Measurements from ENCODE around the gene BRD4. TPM values are rescaled to one million over a fixed set of nuclear protein-coding genes. Genes with fewer than 3 reads are reported as not detected.

The BRD4 gene
- total and polyA plus RNA-seq, 2 of the 13 experiments (the other 11 are each of a cell fraction or from before 2014, with no cell fraction given), result 10.5 to 11.4 TPM

- BruUV-seq (replicated peaks), result TSS peak; percentile 19
- CTCF ChIA-PET (ENCODE audit: low intra/inter-chr PET ratio, low total read pairs), result no interaction called here
- in situ Hi-C loops (cut with HindIII; ENCODE audit: extremely low pct_ligation_motif_present, low pct_unique_long_range_greater_than_20kb), result no loop called here
- peaks cover 72% of the 10 kb centered on the region for H4K20me1 ChIP-seq (ENCODE audit: insufficient read depth, low read length)
- H3K36me3 ChIP-seq (replicated peaks in 1 of 2; ENCODE audit: control insufficient read depth in 1 of 2, insufficient read depth in 2 of 2, low read length in 2 of 2), result no peaks in the 10 kb centered on the region
- peaks cover 94% of the 10 kb centered on the region for H3K4me1 ChIP-seq (ENCODE audit: insufficient read depth, low read length)
- DNase-seq (ENCODE audit: low spot score) (no peak), FAIRE-seq (no peak), ATAC-seq (no peak)
- H3K9me3 ChIP-seq (ENCODE audit: low read length), result no peaks in the 10 kb centered on the region
- H3K27me3 ChIP-seq (ENCODE audit: control insufficient read depth in 1 of 2, insufficient read depth in 2 of 2, low read length in 2 of 2), result no peaks in the 10 kb centered on the region
- POLR2A ChIA-PET, result interaction anchor here (1.1 kb wide), 1 partner anchor 8 kb away, joined by 3 read pairs; no protein-coding TSS in a partner anchor
- TF ChIP-seq ZNF761 (CRISPR knock-in tag; conservative IDR thresholded peaks at IDR 0.05) (no peak), MAFF (IDR thresholded peaks at IDR 0.05; ENCODE audit: low read depth, low read length) (0 out of 2 replicates have a peak, but pooled peaks have one; percentile 17), ZNF614 (CRISPR knock-in tag; IDR thresholded peaks at IDR 0.05; ENCODE audit: borderline replicate concordance) (no peak), BCL6 (CRISPR knock-in tag; IDR thresholded peaks at IDR 0.05) (peak; percentile 45), THAP9 (CRISPR knock-in tag; IDR thresholded peaks at IDR 0.05; ENCODE audit: borderline replicate concordance) (no peak), ZNF550 (CRISPR knock-in tag; IDR thresholded peaks at IDR 0.05; ENCODE audit: borderline replicate concordance) (no peak), RBAK (CRISPR knock-in tag; IDR thresholded peaks at IDR 0.05) (no peak), MAFK (conservative IDR thresholded peaks at IDR 0.05 in 1 of 2, IDR thresholded peaks at IDR 0.05 in 1 of 2; ENCODE audit: low read length in 2 of 2) (peak; percentile 46 to 47; a peak in 2 of 4 replicates), ZNF770 (CRISPR knock-in tag; IDR thresholded peaks at IDR 0.05) (peak; percentile 61; the same call in 1 of the 2 replicates), ONECUT2 (CRISPR knock-in tag; IDR thresholded peaks at IDR 0.05) (peak; percentile 55; the same call in 1 of the 2 replicates), BHLHE40 (IDR thresholded peaks at IDR 0.05; ENCODE audit: low read length) (no peak), ATM (IDR thresholded peaks at IDR 0.05; ENCODE audit: borderline replicate concordance) (no peak), ZSCAN12 (CRISPR knock-in tag; IDR thresholded peaks at IDR 0.05) (no peak), ZBTB43 (CRISPR knock-in tag; conservative IDR thresholded peaks at IDR 0.05) (no peak)
- no peak overlapping the region; the same call in 1 of the 2 replicates for H3K4me2 ChIP-seq (ENCODE audit: low read depth, low read length)
- 80% methylated on average over 3 of the region's 3 CpGs for whole genome bisulfite sequencing (ENCODE audit: low lambda C conversion rate)
- H3K27ac ChIP-seq (ENCODE audit: extremely low read length, insufficient read depth, low read length), result peak overlapping the region; percentile 14
- H3K79me2 ChIP-seq (ENCODE audit: insufficient read depth, low read length), result peaks cover 89% of the 10 kb centered on the region
- no peak overlapping the region for H3K9ac ChIP-seq (ENCODE audit: insufficient read depth, low read depth, low read length)
- H3K4me3 ChIP-seq (replicated peaks in 1 of 3; ENCODE audit: insufficient read depth in 1 of 3, low read depth in 2 of 3, low read length in 3 of 3), result no peak overlapping the region
- intact Hi-C loops (cut with micrococcal nuclease; ENCODE audit: unreplicated experiment), result no loop called here
- no peak overlapping the region for H2AFZ ChIP-seq (ENCODE audit: low read length)
These were observed 26.6 kb downstream of the BRD4 start for GRCh38 chr19:15305582-15306334.
